ENCODE measurements around the gene TNFSF9.
"Not testable (repeated sequence)": the region's sequence is repeated elsewhere in the genome, so short reads cannot be mapped to it uniquely, and the experiment has no call there.

TNFSF9 gene

GRCh38 chr19:6576869-6577475 lies 46.1 kb downstream of the TNFSF9 start:
- no peak for DNase-seq

- peak; percentile 20 for DNase-seq
Measured at GRCh38 chr19:6577476-6578125, 46.8 kb downstream of the TNFSF9 start.

GRCh38 chr19:6579450-6580178 lies 48.8 kb downstream of the TNFSF9 start:
- no peak for DNase-seq

GRCh38 chr19:6580313-6580712 lies 49.5 kb downstream of the TNFSF9 start:
- DNase-seq = no peak

GRCh38 chr19:6582515-6583484 lies 52.0 kb downstream of the TNFSF9 start:
- DNase-seq = not testable (repeated sequence)
